Osteocyte (in vitro differentiated cells): ENCODE data around the gene PROK1. TPM values are rescaled to one million over a fixed set of nuclear protein-coding genes. Genes with fewer than 3 reads are reported as not detected.

ENCODE experiments used
- DNase-seq: peaks from one replicate; pipeline ENCODE4 v3.0.0; 2021; ENCODE audit warnings: mixed read lengths; ENCODE audit not compliant: unreplicated experiment; ENCODE audit errors: extremely low spot score
- H3K27ac Mint-ChIP-seq: one replicate; pipeline ENCODE4 v1.8.0; 2021; ENCODE audit warnings: mild to moderate bottlenecking, mixed read lengths; ENCODE audit not compliant: unreplicated experiment
- H3K27me3 Mint-ChIP-seq: one replicate; pipeline ENCODE4 v1.8.0; 2021; ENCODE audit warnings: mixed read lengths; ENCODE audit not compliant: unreplicated experiment
- H3K36me3 Mint-ChIP-seq: one replicate; pipeline ENCODE4 v1.8.0; 2021; ENCODE audit warnings: mixed read lengths; ENCODE audit not compliant: unreplicated experiment
- H3K4me1 Mint-ChIP-seq: one replicate; pipeline ENCODE4 v1.8.0; 2021; ENCODE audit warnings: mixed read lengths; ENCODE audit not compliant: unreplicated experiment
- H3K4me3 Mint-ChIP-seq: one replicate; pipeline ENCODE4 v1.8.0; 2021; ENCODE audit warnings: mild to moderate bottlenecking, moderate library complexity, mixed read lengths; ENCODE audit not compliant: unreplicated experiment
- H3K9me3 Mint-ChIP-seq: one replicate; pipeline ENCODE4 v1.8.0; 2021; ENCODE audit warnings: mixed read lengths; ENCODE audit not compliant: unreplicated experiment
- total RNA-seq: library from RNA; stranded (reverse); gene quantifications from 2 replicates; pipeline ENCODE4 v1.2.1, GENCODE V29; 2021
- TF ChIP-seq, protein P1 (sequence below): fragments of 200-600 bp; sonication (generic); IDR thresholded peaks from 2 replicates; pipeline ENCODE4 v1.5.0; 2021; ENCODE audit warnings: antibody characterized with exemption, mild to moderate bottlenecking, moderate library complexity

Gene PROK1
- total RNA-seq, 1 donor from 2014 or later: not detected

DNA sequence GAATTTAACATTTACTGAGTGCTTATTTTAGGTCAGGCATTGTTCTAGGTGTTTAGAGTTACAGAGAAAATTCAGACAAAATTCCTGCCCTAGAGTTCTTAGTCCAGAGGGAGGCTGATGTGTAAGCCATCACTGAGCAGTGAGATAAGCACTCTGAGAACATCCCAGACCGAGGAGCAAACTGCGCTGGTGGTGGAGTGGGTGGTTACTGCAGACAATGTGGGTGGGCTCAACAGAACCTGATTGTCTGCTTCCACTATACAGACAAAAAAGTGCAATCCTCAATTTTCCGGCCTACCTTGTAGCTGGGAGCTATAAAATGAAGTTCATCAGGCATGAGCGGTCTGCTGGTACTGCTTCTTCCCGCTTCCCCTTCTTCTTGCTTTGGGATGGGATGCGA, 23.5 kb downstream of the PROK1 start:
- Mint-ChIP-seq H3K36me3 (no peaks in the 10 kb centered on the region), H3K27me3 (peaks cover 24% of the 10 kb centered on the region), H3K9me3 (no peaks in the 10 kb centered on the region), H3K4me1 (no peaks in the 10 kb centered on the region), H3K27ac (no peak overlapping the region), H3K4me3 (no peak overlapping the region)
- DNase-seq: no peak
- TF ChIP-seq, protein P1, sequence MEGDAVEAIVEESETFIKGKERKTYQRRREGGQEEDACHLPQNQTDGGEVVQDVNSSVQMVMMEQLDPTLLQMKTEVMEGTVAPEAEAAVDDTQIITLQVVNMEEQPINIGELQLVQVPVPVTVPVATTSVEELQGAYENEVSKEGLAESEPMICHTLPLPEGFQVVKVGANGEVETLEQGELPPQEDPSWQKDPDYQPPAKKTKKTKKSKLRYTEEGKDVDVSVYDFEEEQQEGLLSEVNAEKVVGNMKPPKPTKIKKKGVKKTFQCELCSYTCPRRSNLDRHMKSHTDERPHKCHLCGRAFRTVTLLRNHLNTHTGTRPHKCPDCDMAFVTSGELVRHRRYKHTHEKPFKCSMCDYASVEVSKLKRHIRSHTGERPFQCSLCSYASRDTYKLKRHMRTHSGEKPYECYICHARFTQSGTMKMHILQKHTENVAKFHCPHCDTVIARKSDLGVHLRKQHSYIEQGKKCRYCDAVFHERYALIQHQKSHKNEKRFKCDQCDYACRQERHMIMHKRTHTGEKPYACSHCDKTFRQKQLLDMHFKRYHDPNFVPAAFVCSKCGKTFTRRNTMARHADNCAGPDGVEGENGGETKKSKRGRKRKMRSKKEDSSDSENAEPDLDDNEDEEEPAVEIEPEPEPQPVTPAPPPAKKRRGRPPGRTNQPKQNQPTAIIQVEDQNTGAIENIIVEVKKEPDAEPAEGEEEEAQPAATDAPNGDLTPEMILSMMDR: no peak

DNA sequence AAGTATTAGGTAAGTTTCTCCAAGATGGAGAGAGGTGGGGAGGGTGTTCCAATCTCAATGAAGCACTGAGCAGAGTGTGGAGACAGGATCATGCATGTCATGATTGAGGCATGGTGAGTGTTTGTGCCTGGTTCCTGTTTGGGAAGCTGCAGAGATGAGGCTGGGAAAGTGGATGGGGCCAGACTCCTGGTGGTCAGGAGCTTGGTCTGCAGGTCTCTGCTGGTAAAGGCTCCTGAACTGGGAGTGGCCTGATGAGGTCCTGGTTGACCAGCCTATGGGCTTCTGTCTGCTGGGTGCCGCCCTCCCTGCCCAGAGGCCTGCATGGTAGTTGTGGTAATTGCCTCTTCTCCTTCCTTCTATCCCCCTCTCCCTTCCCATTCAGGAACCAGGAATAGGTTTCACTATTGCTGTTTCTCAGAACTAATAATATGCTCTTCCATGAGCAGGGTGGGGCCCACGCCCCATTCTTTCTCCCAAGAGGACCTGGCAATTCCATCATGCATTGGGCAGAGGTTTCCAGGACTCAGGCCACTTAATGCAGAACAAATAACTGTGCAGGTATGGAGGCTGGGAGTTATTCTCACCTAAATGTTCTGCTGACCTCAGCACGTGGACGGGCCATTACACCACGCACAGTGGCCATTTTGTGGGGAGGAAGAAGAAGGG, 24.5 kb downstream of the PROK1 start:
- TF ChIP-seq, protein P1: no peak
- peaks cover 15% of the 10 kb centered on the region for H3K27me3 Mint-ChIP-seq
- no peak overlapping the region for H3K27ac Mint-ChIP-seq
- H3K9me3 Mint-ChIP-seq: no peaks in the 10 kb centered on the region
- H3K36me3 Mint-ChIP-seq: no peaks in the 10 kb centered on the region
- DNase-seq: no peak
- no peaks in the 10 kb centered on the region for H3K4me1 Mint-ChIP-seq
- no peak overlapping the region for H3K4me3 Mint-ChIP-seq

DNA sequence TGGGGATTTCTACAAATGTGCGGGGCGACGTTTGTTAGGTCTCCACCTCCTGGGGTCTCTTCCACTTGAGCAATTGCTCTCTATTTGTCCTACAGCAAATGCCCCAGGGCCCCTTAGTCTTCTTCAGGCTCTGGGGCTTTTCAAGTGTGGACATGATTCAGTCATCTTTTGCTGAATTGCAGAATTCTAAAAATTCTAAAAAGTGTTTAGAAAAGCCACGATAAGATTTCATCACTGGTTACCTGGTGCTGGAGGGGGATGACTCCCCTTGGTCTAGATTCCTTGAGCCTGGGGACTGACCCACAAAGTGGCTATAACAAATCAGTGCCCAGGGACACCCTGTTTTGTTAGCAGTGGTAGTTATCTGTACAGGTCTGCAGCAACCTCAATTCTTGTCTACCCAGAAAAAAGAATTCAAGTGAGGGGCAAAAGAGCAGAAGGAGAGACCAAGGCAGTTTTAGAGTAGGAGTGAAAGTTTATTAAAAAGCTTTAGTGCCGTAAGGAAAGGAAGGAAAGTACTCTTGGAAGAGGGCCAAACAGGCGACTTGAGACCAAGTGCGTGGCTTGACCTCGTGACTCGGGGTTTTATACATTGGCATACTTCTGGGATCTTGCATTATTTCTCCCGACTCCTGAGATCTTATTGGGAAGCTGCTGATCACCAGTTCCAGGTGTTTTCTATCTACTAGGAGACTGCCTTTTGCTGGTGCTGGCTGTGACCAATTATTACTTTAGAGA, 25.2 kb downstream of the PROK1 start:
- H3K27ac Mint-ChIP-seq: no peak overlapping the region
- H3K36me3 Mint-ChIP-seq: no peaks in the 10 kb centered on the region
- no peaks in the 10 kb centered on the region for H3K9me3 Mint-ChIP-seq
- H3K27me3 Mint-ChIP-seq: peaks cover 10% of the 10 kb centered on the region
- no peak for DNase-seq
- TF ChIP-seq, protein P1: no peak
- H3K4me3 Mint-ChIP-seq: no peak overlapping the region
- no peaks in the 10 kb centered on the region for H3K4me1 Mint-ChIP-seq

DNA sequence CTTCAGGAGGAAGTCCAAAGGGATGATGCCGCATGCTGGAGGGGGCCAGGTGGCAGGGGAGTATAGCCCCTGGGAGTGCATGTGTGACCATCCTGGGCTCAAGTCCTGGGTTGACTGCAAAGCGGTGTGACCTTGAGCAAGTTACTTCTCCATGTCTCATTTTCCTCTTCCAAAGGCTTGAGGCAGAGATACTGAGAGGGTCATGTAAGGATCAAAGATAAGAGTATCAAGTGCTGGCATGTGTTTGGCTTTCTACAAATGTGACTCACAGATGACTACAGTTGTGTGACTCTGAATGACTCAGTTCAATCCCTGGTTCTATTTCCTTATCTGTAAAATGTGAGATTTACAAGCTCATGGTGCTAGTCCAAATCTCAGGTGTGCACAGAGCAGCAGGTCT, 26.1 kb downstream of the PROK1 start:
- Mint-ChIP-seq H3K4me3 (no peak overlapping the region), H3K36me3 (no peaks in the 10 kb centered on the region), H3K4me1 (no peaks in the 10 kb centered on the region), H3K27ac (no peak overlapping the region), H3K9me3 (no peaks in the 10 kb centered on the region), H3K27me3 (peaks cover 9% of the 10 kb centered on the region)
- TF ChIP-seq, protein P1: no peak
- no peak for DNase-seq

DNA sequence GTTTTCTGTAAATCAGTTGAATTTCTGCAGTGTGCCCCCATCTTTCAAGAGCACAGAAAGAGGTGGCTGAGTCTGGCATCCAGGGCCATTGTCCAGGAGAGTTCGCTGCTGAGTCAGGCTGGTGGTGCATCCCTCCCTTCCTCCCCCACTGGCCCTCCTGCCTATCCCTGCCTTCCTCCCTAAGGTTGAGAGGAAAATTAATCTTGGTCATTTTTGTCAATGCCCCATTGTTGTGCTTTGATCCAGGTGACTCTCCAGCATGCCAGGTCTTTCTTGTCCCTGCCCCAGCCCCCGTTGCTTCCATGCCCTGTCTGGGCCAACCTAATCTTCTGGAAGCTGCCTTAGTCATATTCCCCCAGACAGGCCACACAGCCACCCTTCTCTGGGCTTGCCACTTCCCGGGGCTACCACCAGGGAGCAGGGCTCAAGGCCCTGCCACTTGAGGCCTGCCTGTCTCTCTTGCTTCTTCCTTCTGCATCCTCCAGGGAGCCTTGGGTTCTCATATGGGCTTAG, 26.6 kb downstream of the PROK1 start:
- TF ChIP-seq, protein P1: no peak
- no peak overlapping the region for H3K27ac Mint-ChIP-seq
- H3K4me1 Mint-ChIP-seq: no peaks in the 10 kb centered on the region
- no peak for DNase-seq
- H3K4me3 Mint-ChIP-seq: no peak overlapping the region
- peaks cover 9% of the 10 kb centered on the region for H3K27me3 Mint-ChIP-seq
- no peaks in the 10 kb centered on the region for H3K36me3 Mint-ChIP-seq
- no peaks in the 10 kb centered on the region for H3K9me3 Mint-ChIP-seq
